ENCODE measurements around the gene PGD. TPM values are rescaled to one million over a fixed set of nuclear protein-coding genes. Genes with fewer than 3 reads are reported as not detected.
A peak's percentile ranks its signal among the peaks of the same experiment; 100 is the strongest.
"Not testable (repeated sequence)": the region's sequence is repeated elsewhere in the genome, so short reads cannot be mapped to it uniquely, and the experiment has no call there.

The PGD gene
- total RNA-seq, 4 donors from 2014 or later, result 396 to 1,138 (median 704) TPM

- no peaks in the 10 kb centered on the region for H3K4me1 ChIP-seq
- TF ChIP-seq CTCF (IDR thresholded peaks at IDR 0.05) (no peak), POLR2A (IDR thresholded peaks at IDR 0.05) (no peak)
- no peak overlapping the region for H3K4me3 ChIP-seq
- H3K9me3 ChIP-seq, result no peaks in the 10 kb centered on the region
- DNase-seq, result no peak
- H3K27ac ChIP-seq, result no peak overlapping the region
- H3K36me3 ChIP-seq, result peaks cover 14 to 100% (median 51%) of the 10 kb centered on the region in 3 donors
- 85 to 87% methylated on average over 6 of the region's 6 CpGs for WGBS, 2 donors
- no peaks in the 10 kb centered on the region for H3K27me3 ChIP-seq
- intact Hi-C loops (cut with DNase I), result no loop called here
Observed at GRCh38 chr1:10368194-10368593, 30.7 kb upstream of the PGD start.

GRCh38 chr1:10374442-10374860, 24.4 kb upstream of the PGD start:
- intact Hi-C loops (cut with DNase I), result no loop called here
- DNase-seq, result no peak

GRCh38 chr1:10377365-10378029, 21.4 kb upstream of the PGD start:
- TF ChIP-seq CTCF (IDR thresholded peaks at IDR 0.05), result peak; percentile 70 to 94 (median 82)
- 24 to 28% methylated on average over 11 to 14 of the region's 14 CpGs for WGBS, 2 donors
- H3K4me3 ChIP-seq, DNase-seq, H3K27me3 ChIP-seq, H3K9me3 ChIP-seq: not testable (repeated sequence)
- H3K36me3 ChIP-seq, result peaks cover 7 to 57% (median 8%) of the 10 kb centered on the region in 3 donors
- H3K27ac ChIP-seq, result peak overlapping the region; percentile 79 to 90 (median 82)
- H3K4me1 ChIP-seq, result peaks cover 10 to 44% (median 18%) of the 10 kb centered on the region in 3 donors
- intact Hi-C loops (cut with DNase I), result loop anchor here (2.0 kb wide), 1 partner anchor 51 kb away; no protein-coding TSS in a partner anchor

More at GRCh38 chr1:10374442-10374860, 24.4 kb upstream of the PGD start:
- H3K4me1 ChIP-seq, result peaks cover 10 to 22% (median 12%) of the 10 kb centered on the region in 3 donors
- no peaks in the 10 kb centered on the region for H3K9me3 ChIP-seq
- H3K4me3 ChIP-seq, result no peak overlapping the region
- peaks cover 8 to 80% (median 20%) of the 10 kb centered on the region in 3 donors for H3K36me3 ChIP-seq
- TF ChIP-seq CTCF (IDR thresholded peaks at IDR 0.05) (no peak), POLR2A (IDR thresholded peaks at IDR 0.05) (no peak)
- no peak overlapping the region for H3K27ac ChIP-seq
- no peaks in the 10 kb centered on the region for H3K27me3 ChIP-seq
- WGBS, 2 donors, result 83 to 88% methylated on average over 8 of the region's 8 CpGs

- Histone ChIP-seq H3K36me3 (peaks cover 7 to 50% (median 7%) of the 10 kb centered on the region in 3 donors), H3K9me3 (no peaks in the 10 kb centered on the region), H3K4me1 (peaks cover 10 to 44% (median 18%) of the 10 kb centered on the region in 3 donors), H3K4me3 (no peak overlapping the region), H3K27me3 (no peaks in the 10 kb centered on the region), H3K27ac (peak overlapping the region; percentile 79 to 90 (median 82))
- intact Hi-C loops (cut with DNase I), result no loop called here
- 55 to 66% methylated on average over 12 to 15 of the region's 15 CpGs for WGBS, 2 donors
- DNase-seq, result no peak
- no peak for TF ChIP-seq POLR2A (IDR thresholded peaks at IDR 0.05)
- TF ChIP-seq CTCF (IDR thresholded peaks at IDR 0.05), result peak in 1 of 6 experiments; percentile 5
Observed at GRCh38 chr1:10378081-10378841, 20.6 kb upstream of the PGD start.

- intact Hi-C loops (cut with DNase I), result no loop called here
- H3K4me3 ChIP-seq, result no peak overlapping the region
- DNase-seq, result no peak
- no peaks in the 10 kb centered on the region for H3K9me3 ChIP-seq
- no peaks in the 10 kb centered on the region for H3K27me3 ChIP-seq
- 62 to 78% methylated on average over 5 to 10 of the region's 10 CpGs for WGBS, 2 donors
- peaks cover under 1 to 41% (median 7%) of the 10 kb centered on the region in 3 donors for H3K36me3 ChIP-seq
- H3K4me1 ChIP-seq, result peaks cover 13 to 50% (median 18%) of the 10 kb centered on the region in 3 donors
- peak overlapping the region; percentile 79 to 90 (median 82) for H3K27ac ChIP-seq
- TF ChIP-seq CTCF (IDR thresholded peaks at IDR 0.05), result no peak
- TF ChIP-seq POLR2A (IDR thresholded peaks at IDR 0.05), result no peak
Observed at GRCh38 chr1:10379101-10379620, 19.7 kb upstream of the PGD start.
